AG08396 (cell line): ENCODE data around the gene EGLN1.

Experiments
- DNase-seq: peaks from one replicate; pipeline ENCODE4 v3.0.0; 2012; ENCODE audit warnings: low spot score, mixed read lengths

The EGLN1 gene

GRCh38 chr1:231395998-231396390, 26.1 kb downstream of the EGLN1 start:
- no peak for DNase-seq

- peak; percentile 73 for DNase-seq
Observed at GRCh38 chr1:231395076-231395997, 26.8 kb downstream of the EGLN1 start.

GRCh38 chr1:231393668-231394067, 28.4 kb downstream of the EGLN1 start:
- no peak for DNase-seq

GRCh38 chr1:231392389-231393131, 29.5 kb downstream of the EGLN1 start:
- DNase-seq, result no peak

- no peak for DNase-seq
Observed at GRCh38 chr1:231390071-231390470, 32.0 kb downstream of the EGLN1 start.

- no peak for DNase-seq
Observed at GRCh38 chr1:231387770-231388669, 34.1 kb downstream of the EGLN1 start.

- DNase-seq, result no peak
Observed at GRCh38 chr1:231386466-231386865, 35.6 kb downstream of the EGLN1 start.

- DNase-seq, result no peak
Observed at GRCh38 chr1:231385416-231385748, 36.7 kb downstream of the EGLN1 start.

- no peak for DNase-seq
Observed at GRCh38 chr1:231384696-231385415, 37.2 kb downstream of the EGLN1 start.

- DNase-seq, result no peak
Observed at GRCh38 chr1:231383159-231383860, 38.8 kb downstream of the EGLN1 start.

GRCh38 chr1:231382426-231382825, 39.7 kb downstream of the EGLN1 start:
- no peak for DNase-seq

GRCh38 chr1:231381729-231382128, 40.4 kb downstream of the EGLN1 start:
- DNase-seq, result no peak

GRCh38 chr1:231376875-231377549, 45.1 kb downstream of the EGLN1 start:
- DNase-seq, result no peak

GRCh38 chr1:231376101-231376500, 46.0 kb downstream of the EGLN1 start:
- no peak for DNase-seq

GRCh38 chr1:231374394-231374793, 47.7 kb downstream of the EGLN1 start:
- no peak for DNase-seq

GRCh38 chr1:231372501-231372900, 49.6 kb downstream of the EGLN1 start:
- DNase-seq, result no peak

- DNase-seq, result no peak
Observed at GRCh38 chr1:231369282-231369681, 52.8 kb downstream of the EGLN1 start.

GRCh38 chr1:231364192-231364591, 57.9 kb downstream of the EGLN1 start:
- DNase-seq, result no peak

GRCh38 chr1:231363624-231364023, 58.5 kb downstream of the EGLN1 start:
- no peak for DNase-seq

GRCh38 chr1:231362325-231362724, 59.8 kb downstream of the EGLN1 start:
- no peak for DNase-seq
